ENCODE measurements around the gene TTC14.
A peak's percentile ranks its signal among the peaks of the same experiment; 100 is the strongest.
"Not testable (repeated sequence)": the region's sequence is repeated elsewhere in the genome, so short reads cannot be mapped to it uniquely, and the experiment has no call there.

TTC14 gene

DNA sequence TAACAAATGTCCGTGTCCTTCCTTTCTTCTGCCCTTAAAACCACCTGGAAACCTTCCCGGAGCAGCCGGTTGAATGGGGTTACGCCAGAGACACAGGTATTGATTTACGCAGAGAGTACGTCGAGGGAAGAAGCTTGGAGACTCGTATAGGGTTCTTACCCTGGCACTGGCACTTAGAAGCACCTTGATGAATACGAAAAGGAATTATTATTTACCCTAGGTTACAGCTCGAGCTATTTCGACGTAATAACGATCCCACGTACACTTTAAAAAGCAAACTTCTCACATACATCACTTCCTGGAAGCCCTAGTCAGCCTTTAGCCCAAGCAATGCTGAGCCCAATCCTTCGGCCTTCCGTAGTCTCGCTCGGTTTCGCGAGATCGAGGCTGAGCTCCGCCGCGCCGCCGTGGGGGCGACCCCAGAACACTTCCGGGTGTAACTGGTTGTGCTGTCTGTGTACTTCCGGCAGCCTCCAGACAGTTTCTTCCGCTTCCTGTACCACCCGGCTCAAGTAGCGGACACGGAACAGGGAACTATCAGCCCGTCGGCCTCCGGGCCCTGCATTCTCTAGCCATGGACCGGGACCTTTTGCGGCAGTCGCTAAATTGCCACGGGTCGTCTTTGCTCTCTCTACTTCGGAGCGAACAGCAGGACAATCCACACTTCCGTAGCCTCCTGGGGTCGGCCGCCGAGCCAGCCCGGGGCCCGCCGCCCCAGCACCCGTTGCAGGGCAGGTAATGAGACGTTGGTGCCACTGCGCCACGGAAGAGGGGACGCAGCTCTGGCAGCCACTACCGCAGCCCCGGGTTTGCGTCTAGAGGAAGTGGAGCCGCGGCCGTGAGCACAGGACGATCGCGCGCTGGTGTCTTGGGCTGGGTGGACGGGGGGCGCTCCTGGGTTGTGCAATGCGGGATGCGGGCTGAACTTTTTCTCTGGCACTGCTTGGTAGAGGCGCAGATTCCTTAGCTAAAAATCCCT lies at the start of gene TTC14:
TSS of gene TTC14 (plus strand) at position 476 of the 979 bp plus-strand sequence. CDS start at position 575, 99 bp downstream.
- DNase-seq (ENCODE audit: insufficient read length, low spot score) = peak; percentile 93
- peak; percentile 99 for FAIRE-seq
- peak; percentile 74 for TF ChIP-seq POLR2A (IDR thresholded peaks at IDR 0.05; ENCODE audit: low read depth, low read length)

- no peak for FAIRE-seq
- no peak for DNase-seq (ENCODE audit: insufficient read length, low spot score)
Observed at GRCh38 chr3:180563406-180563805, 38.6 kb upstream of the TTC14 start.

GRCh38 chr3:180564676-180565075 lies 37.3 kb upstream of the TTC14 start:
- no peak for FAIRE-seq
- DNase-seq (ENCODE audit: insufficient read length, low spot score) = no peak
- no peak for TF ChIP-seq POLR2A (IDR thresholded peaks at IDR 0.05; ENCODE audit: low read depth, low read length)

More at GRCh38 chr3:180563406-180563805, 38.6 kb upstream of the TTC14 start:
- TF ChIP-seq POLR2A (IDR thresholded peaks at IDR 0.05; ENCODE audit: low read depth, low read length) = no peak

GRCh38 chr3:180570238-180570637 lies 31.7 kb upstream of the TTC14 start:
- TF ChIP-seq POLR2A (IDR thresholded peaks at IDR 0.05; ENCODE audit: low read depth, low read length) = no peak
- FAIRE-seq (no peak), DNase-seq (ENCODE audit: insufficient read length, low spot score) (no peak)

DNA sequence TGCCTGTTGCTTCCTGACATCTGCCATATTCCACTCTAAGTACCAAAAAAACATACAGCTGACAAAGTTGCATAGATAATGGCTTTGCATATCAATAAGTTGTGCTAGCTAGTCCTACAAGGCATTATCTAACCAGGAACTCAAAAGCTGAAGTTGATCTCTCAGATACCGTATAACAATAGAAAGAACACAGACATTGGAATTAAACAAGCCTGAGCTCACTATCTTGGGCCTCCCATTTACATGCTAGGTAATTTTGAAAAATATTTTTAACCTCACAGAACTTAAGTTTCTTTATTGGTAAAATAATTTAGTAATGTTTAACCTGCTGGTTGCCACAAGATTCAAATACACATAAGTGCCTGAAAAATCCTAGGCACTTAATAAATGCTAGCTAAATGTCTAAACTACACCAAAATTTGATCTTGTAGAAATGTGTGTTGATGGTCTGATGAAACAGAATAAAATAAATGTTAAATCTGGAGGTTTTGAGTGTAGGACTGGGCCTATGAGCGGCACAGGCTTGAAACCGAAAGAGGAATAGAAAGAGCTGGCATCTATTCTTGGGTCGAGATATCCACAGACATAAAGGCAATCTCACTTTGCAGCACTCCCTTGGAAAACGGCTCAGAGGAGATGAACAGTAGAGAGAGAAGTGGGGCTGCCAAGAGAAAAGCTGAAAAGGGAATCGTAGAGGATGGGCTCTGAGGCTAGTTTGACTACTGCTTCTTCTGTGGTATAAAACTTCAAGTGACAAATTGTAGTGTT lies 29.9 kb upstream of the TTC14 start:
- DNase-seq (ENCODE audit: insufficient read length, low spot score) (no peak), FAIRE-seq (no peak)
- no peak for TF ChIP-seq POLR2A (IDR thresholded peaks at IDR 0.05; ENCODE audit: low read depth, low read length)

- FAIRE-seq = no peak
- no peak for DNase-seq (ENCODE audit: insufficient read length, low spot score)
- TF ChIP-seq POLR2A (IDR thresholded peaks at IDR 0.05; ENCODE audit: low read depth, low read length) = no peak
Observed at GRCh38 chr3:180575571-180575970, 26.4 kb upstream of the TTC14 start.

- FAIRE-seq = no peak
- no peak for DNase-seq (ENCODE audit: insufficient read length, low spot score)
- no peak for TF ChIP-seq POLR2A (IDR thresholded peaks at IDR 0.05; ENCODE audit: low read depth, low read length)
Observed at GRCh38 chr3:180580934-180581333, 21.0 kb upstream of the TTC14 start.

GRCh38 chr3:180590396-180590795 lies 11.6 kb upstream of the TTC14 start:
- no peak for TF ChIP-seq POLR2A (IDR thresholded peaks at IDR 0.05; ENCODE audit: low read depth, low read length)
- no peak for FAIRE-seq

GRCh38 chr3:180593631-180594030 lies 8.3 kb upstream of the TTC14 start:
- FAIRE-seq = not testable (repeated sequence)

More at GRCh38 chr3:180590396-180590795, 11.6 kb upstream of the TTC14 start:
- no peak for DNase-seq (ENCODE audit: insufficient read length, low spot score)

GRCh38 chr3:180594631-180595558 lies 7.1 kb upstream of the TTC14 start:
- peak; percentile 24 for DNase-seq (ENCODE audit: insufficient read length, low spot score)
- no peak for TF ChIP-seq POLR2A (IDR thresholded peaks at IDR 0.05; ENCODE audit: low read depth, low read length)
- peak; percentile 93 for FAIRE-seq

More at GRCh38 chr3:180593631-180594030, 8.3 kb upstream of the TTC14 start:
- not testable (repeated sequence) for DNase-seq (ENCODE audit: insufficient read length, low spot score)

DNA sequence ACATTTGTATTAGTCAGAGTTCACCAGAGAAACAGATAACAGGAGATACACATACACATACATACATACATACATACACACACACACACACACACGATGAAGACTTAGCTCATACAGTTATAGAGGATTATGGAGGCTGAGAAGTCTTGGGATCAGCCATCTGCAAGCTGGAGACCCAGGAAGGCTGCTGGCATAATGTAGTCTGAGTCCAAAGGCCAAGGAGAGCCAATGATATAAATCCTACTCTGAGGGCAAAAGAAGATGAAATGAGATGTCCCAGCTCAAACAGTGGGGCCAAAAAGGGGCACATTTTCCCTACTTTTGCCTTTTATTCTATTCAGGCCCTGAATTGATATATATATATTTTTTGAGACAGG lies 6.4 kb upstream of the TTC14 start:
- DNase-seq (ENCODE audit: insufficient read length, low spot score) (no peak), FAIRE-seq (no peak)
- TF ChIP-seq POLR2A (IDR thresholded peaks at IDR 0.05; ENCODE audit: low read depth, low read length) = no peak

- DNase-seq (ENCODE audit: insufficient read length, low spot score) (no peak), FAIRE-seq (no peak)
- no peak for TF ChIP-seq POLR2A (IDR thresholded peaks at IDR 0.05; ENCODE audit: low read depth, low read length)
Observed at GRCh38 chr3:180600473-180600872, 1.5 kb upstream of the TTC14 start.

DNA sequence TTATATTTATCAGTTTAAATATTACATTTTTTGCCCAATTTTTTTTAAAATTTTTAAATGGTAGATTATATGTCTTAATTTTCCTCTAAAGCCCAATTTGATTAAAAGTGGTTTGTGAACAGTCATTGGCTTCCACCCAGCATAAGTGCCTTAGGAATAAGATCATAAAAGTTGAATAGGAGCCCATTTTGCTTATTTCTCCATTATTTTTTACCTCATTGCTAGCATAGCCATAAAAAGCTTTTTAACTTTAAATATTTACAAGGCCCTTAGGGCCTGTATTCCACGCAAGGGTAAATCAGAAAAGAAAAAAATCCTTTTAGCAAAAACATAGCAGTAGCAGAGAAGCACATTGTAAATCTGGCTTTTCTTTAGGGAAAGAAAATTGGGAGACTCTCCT lies 9.0 kb downstream of the TTC14 start:
- DNase-seq (ENCODE audit: insufficient read length, low spot score) = no peak
- TF ChIP-seq POLR2A (IDR thresholded peaks at IDR 0.05; ENCODE audit: low read depth, low read length) = no peak
- FAIRE-seq = no peak

Data from H54 (cell line).